SK-N-MC (cell line): Measurements from ENCODE around the gene TP53I11.

Source experiments
- EZH2 ChIP-seq: fragments of 200-600 bp; sonication (generic); IDR thresholded peaks from one replicate; pipeline ENCODE4 v1.6.1; 2017; ENCODE audit warnings: antibody characterized with exemption
- POLR2AphosphoS5 ChIP-seq: IDR thresholded peaks from 2 replicates; pipeline ENCODE4 v1.6.1; 2012; ENCODE audit warnings: mild to moderate bottlenecking, low read depth, low read length, borderline replicate concordance

GRCh38 chr11:44963136-44963535, 12.5 kb upstream of the TP53I11 start:
- no peak for TF ChIP-seq POLR2AphosphoS5
- no peak for TF ChIP-seq EZH2
